Measurements from ENCODE around the gene GLCCI1.

DNA sequence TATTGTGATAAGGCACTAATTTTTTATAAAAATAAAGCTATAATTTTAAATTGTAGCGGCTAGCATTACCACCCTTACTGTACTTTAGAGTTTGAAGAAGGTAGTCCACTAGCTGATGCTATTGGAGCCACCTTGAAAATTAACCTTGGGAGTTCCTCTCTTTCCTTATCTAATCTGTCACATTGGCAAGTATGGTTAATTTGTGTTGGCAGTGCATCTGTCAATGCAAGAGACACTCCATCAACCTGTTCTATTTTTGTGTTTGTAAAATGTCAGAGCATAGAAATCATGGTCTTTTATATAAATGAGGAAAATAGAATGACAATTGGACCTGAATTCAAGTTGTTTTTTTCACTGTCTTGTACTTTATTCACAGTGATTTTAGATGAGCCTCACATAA, 20.5 kb downstream of the GLCCI1 start:
- TF ChIP-seq POLR2A (IDR thresholded peaks at IDR 0.05; ENCODE audit: low read length) (no peak), GATA1 (IDR thresholded peaks at IDR 0.05; ENCODE audit: low read depth, low read length) (no peak)
